ENCODE measurements around the gene FAM169A. TPM values are rescaled to one million over a fixed set of nuclear protein-coding genes. Genes with fewer than 3 reads are reported as not detected.
A peak's percentile ranks its signal among the peaks of the same experiment; 100 is the strongest.
"Not testable (repeated sequence)": the region's sequence is repeated elsewhere in the genome, so short reads cannot be mapped to it uniquely, and the experiment has no call there.

The FAM169A gene
- total and polyA plus RNA-seq, 7 experiments from 2014 or later = 2.3 to 22.4 (median 14.2) TPM

GRCh38 chr5:74888117-74888516, 21.9 kb upstream of the FAM169A start:
- H3K4me3 Mint-ChIP-seq = no peak overlapping the region
- no peak overlapping the region for H3K4me3 ChIP-seq (ENCODE audit: low read length)
- no peaks in the 10 kb centered on the region for H3K9me3 ChIP-seq (ENCODE audit: control insufficient read depth in 2 of 3, low read length in 3 of 3)
- no peak overlapping the region for H3K27ac ChIP-seq (ENCODE audit: low read depth, low read length)
- no peaks in the 10 kb centered on the region for H3K36me3 ChIP-seq (ENCODE audit: control insufficient read depth in 2 of 3, insufficient read depth in 3 of 3, low read length in 3 of 3)
- no peaks in the 10 kb centered on the region for H3K9me3 Mint-ChIP-seq
- no peaks in the 10 kb centered on the region for H3K4me1 ChIP-seq (ENCODE audit: control insufficient read depth in 2 of 2, insufficient read depth in 2 of 2, low read length in 2 of 2)
- ChIA-PET CTCF (no interaction called here), POLR2A (no interaction called here)
- intact Hi-C loops (cut with micrococcal nuclease) = no loop called here
- no peaks in the 10 kb centered on the region for H3K36me3 Mint-ChIP-seq
- H3K4me1 Mint-ChIP-seq = peaks cover 0 to 9% (median 0%) of the 10 kb centered on the region in 7 donors
- H3K27ac Mint-ChIP-seq = no peak overlapping the region
- ATAC-seq = no peak
- no peaks in the 10 kb centered on the region for H3K27me3 ChIP-seq (ENCODE audit: control insufficient read depth in 2 of 2, insufficient read depth in 2 of 2, low read length in 2 of 2)
- H3K27me3 Mint-ChIP-seq = peaks cover 0 to 16% (median 2%) of the 10 kb centered on the region in 5 donors
- no peak for DNase-seq

GRCh38 chr5:74885170-74885569, 19.0 kb upstream of the FAM169A start:
- Histone ChIP-seq H3K4me1 (ENCODE audit: control insufficient read depth in 2 of 2, insufficient read depth in 2 of 2, low read length in 2 of 2) (no peaks in the 10 kb centered on the region), H3K27me3 (ENCODE audit: control insufficient read depth in 2 of 2, insufficient read depth in 2 of 2, low read length in 2 of 2) (no peaks in the 10 kb centered on the region), H3K27ac (ENCODE audit: low read depth, low read length) (no peak overlapping the region), H3K36me3 (ENCODE audit: control insufficient read depth in 2 of 3, insufficient read depth in 3 of 3, low read length in 3 of 3) (no peaks in the 10 kb centered on the region), H3K9me3 (ENCODE audit: control insufficient read depth in 2 of 3, low read length in 3 of 3) (no peaks in the 10 kb centered on the region), H3K4me3 (ENCODE audit: low read length) (no peak overlapping the region)
- ATAC-seq (no peak), DNase-seq (no peak)
- ChIA-PET POLR2A (no interaction called here), CTCF (no interaction called here)
- Mint-ChIP-seq H3K27ac (no peak overlapping the region), H3K36me3 (no peaks in the 10 kb centered on the region), H3K27me3 (peaks cover 0 to 12% (median 0%) of the 10 kb centered on the region in 5 donors), H3K9me3 (no peaks in the 10 kb centered on the region), H3K4me3 (no peak overlapping the region), H3K4me1 (peaks cover 0 to 9% (median 0%) of the 10 kb centered on the region in 7 donors)
- intact Hi-C loops (cut with micrococcal nuclease) = no loop called here

- DNase-seq; H3K4me1 Mint-ChIP-seq; H3K27me3 ChIP-seq (ENCODE audit: control insufficient read depth in 2 of 2, insufficient read depth in 2 of 2, low read length in 2 of 2); H3K36me3 ChIP-seq (ENCODE audit: control insufficient read depth in 2 of 3, insufficient read depth in 3 of 3, low read length in 3 of 3); H3K4me3 ChIP-seq (ENCODE audit: low read length); H3K27ac Mint-ChIP-seq; H3K9me3 Mint-ChIP-seq; H3K9me3 ChIP-seq (ENCODE audit: control insufficient read depth in 2 of 3, low read length in 3 of 3); intact Hi-C loops (cut with micrococcal nuclease); H3K27ac ChIP-seq (ENCODE audit: low read depth, low read length); H3K4me1 ChIP-seq (ENCODE audit: control insufficient read depth in 2 of 2, insufficient read depth in 2 of 2, low read length in 2 of 2); ATAC-seq; H3K27me3 Mint-ChIP-seq; CTCF ChIA-PET; H3K4me3 Mint-ChIP-seq; H3K36me3 Mint-ChIP-seq: not testable (repeated sequence)
- POLR2A ChIA-PET = interaction anchor here (0.6 to 0.7 kb wide), 4 partner anchors 21 to 1585 kb away, joined by 3 to 4 read pairs (median 3); no protein-coding TSS in a partner anchor
These were observed 16.4 kb upstream of the FAM169A start for GRCh38 chr5:74882379-74883134.

- H3K27me3 ChIP-seq (ENCODE audit: control insufficient read depth in 2 of 2, insufficient read depth in 2 of 2, low read length in 2 of 2) = no peaks in the 10 kb centered on the region
- no peaks in the 10 kb centered on the region for H3K4me1 ChIP-seq (ENCODE audit: control insufficient read depth in 2 of 2, insufficient read depth in 2 of 2, low read length in 2 of 2)
- DNase-seq (no peak), ATAC-seq (no peak)
- H3K36me3 Mint-ChIP-seq = peaks cover 0 to 5% (median 0%) of the 10 kb centered on the region in 5 donors
- no peak overlapping the region for H3K4me3 ChIP-seq (ENCODE audit: low read length)
- H3K27ac ChIP-seq (ENCODE audit: low read depth, low read length) = no peak overlapping the region
- no peaks in the 10 kb centered on the region for H3K36me3 ChIP-seq (ENCODE audit: control insufficient read depth in 2 of 3, insufficient read depth in 3 of 3, low read length in 3 of 3)
- ChIA-PET CTCF (interaction anchor here (0.6 kb wide), 1 partner anchor 28 kb away, joined by 3 read pairs; no protein-coding TSS in a partner anchor), POLR2A (no interaction called here)
- no peaks in the 10 kb centered on the region for H3K4me1 Mint-ChIP-seq
- H3K9me3 Mint-ChIP-seq = no peaks in the 10 kb centered on the region
- H3K27ac Mint-ChIP-seq = peak overlapping the region in 1 of 9 donors; percentile 45
- H3K4me3 Mint-ChIP-seq = no peak overlapping the region
- no peaks in the 10 kb centered on the region for H3K9me3 ChIP-seq (ENCODE audit: control insufficient read depth in 2 of 3, low read length in 3 of 3)
- H3K27me3 Mint-ChIP-seq = peaks cover 0 to 5% (median 4%) of the 10 kb centered on the region in 5 donors
- intact Hi-C loops (cut with micrococcal nuclease) = no loop called here
These were observed 11.6 kb upstream of the FAM169A start for GRCh38 chr5:74877624-74878304.

GRCh38 chr5:74875994-74876791, 10.0 kb upstream of the FAM169A start:
- Mint-ChIP-seq H3K9me3 (no peaks in the 10 kb centered on the region), H3K27me3 (peaks cover 0 to 5% (median 4%) of the 10 kb centered on the region in 5 donors), H3K27ac (no peak overlapping the region), H3K4me3 (no peak overlapping the region), H3K4me1 (no peaks in the 10 kb centered on the region), H3K36me3 (peaks cover 0 to 5% (median 0%) of the 10 kb centered on the region in 5 donors)
- intact Hi-C loops (cut with micrococcal nuclease) = no loop called here
- no peaks in the 10 kb centered on the region for H3K27me3 ChIP-seq (ENCODE audit: control insufficient read depth in 2 of 2, insufficient read depth in 2 of 2, low read length in 2 of 2)
- POLR2A ChIA-PET = no interaction called here
- CTCF ChIA-PET = interaction anchor here (0.6 kb wide), 1 partner anchor 39 kb away, joined by 3 read pairs; no protein-coding TSS in a partner anchor
- no peak overlapping the region for H3K4me3 ChIP-seq (ENCODE audit: low read length)
- DNase-seq (no peak), ATAC-seq (no peak)
- H3K27ac ChIP-seq (ENCODE audit: low read depth, low read length) = no peak overlapping the region
- no peaks in the 10 kb centered on the region for H3K36me3 ChIP-seq (ENCODE audit: control insufficient read depth in 2 of 3, insufficient read depth in 3 of 3, low read length in 3 of 3)
- no peaks in the 10 kb centered on the region for H3K9me3 ChIP-seq (ENCODE audit: control insufficient read depth in 2 of 3, low read length in 3 of 3)
- no peaks in the 10 kb centered on the region for H3K4me1 ChIP-seq (ENCODE audit: control insufficient read depth in 2 of 2, insufficient read depth in 2 of 2, low read length in 2 of 2)

- ATAC-seq = no peak
- POLR2A ChIA-PET = no interaction called here
- H3K36me3 Mint-ChIP-seq = peaks cover 0 to 5% (median 0%) of the 10 kb centered on the region in 5 donors
These were observed 7.5 kb upstream of the FAM169A start for GRCh38 chr5:74873525-74874249.

More at GRCh38 chr5:74873525-74874249, 7.5 kb upstream of the FAM169A start:
- H3K36me3 ChIP-seq (ENCODE audit: control insufficient read depth in 2 of 3, insufficient read depth in 3 of 3, low read length in 3 of 3) = no peaks in the 10 kb centered on the region
- Mint-ChIP-seq H3K9me3 (no peaks in the 10 kb centered on the region), H3K27me3 (peaks cover 0 to 10% (median 4%) of the 10 kb centered on the region in 5 donors), H3K4me3 (no peak overlapping the region), H3K4me1 (no peaks in the 10 kb centered on the region), H3K27ac (no peak overlapping the region)
- no peak overlapping the region for H3K4me3 ChIP-seq (ENCODE audit: low read length)
- intact Hi-C loops (cut with micrococcal nuclease) = no loop called here
- no peaks in the 10 kb centered on the region for H3K4me1 ChIP-seq (ENCODE audit: control insufficient read depth in 2 of 2, insufficient read depth in 2 of 2, low read length in 2 of 2)
- CTCF ChIA-PET = no interaction called here
- no peaks in the 10 kb centered on the region for H3K27me3 ChIP-seq (ENCODE audit: control insufficient read depth in 2 of 2, insufficient read depth in 2 of 2, low read length in 2 of 2)
- H3K27ac ChIP-seq (ENCODE audit: low read depth, low read length) = no peak overlapping the region
- no peaks in the 10 kb centered on the region for H3K9me3 ChIP-seq (ENCODE audit: control insufficient read depth in 2 of 3, low read length in 3 of 3)
- no peak for DNase-seq

Data from naive thymus-derived CD4-positive, alpha-beta T cell (primary cell).